Breast epithelium (tissue), 3 donors: ENCODE measurements around the gene DPYD.

Experiments used
- CTCF ChIP-seq, 3 donors: fragments of 450-650 bp; IDR thresholded peaks; one replicate each; pipeline ENCODE4 v1.5.1; 2016 to 2017; ENCODE audit warnings: antibody characterized with exemption in 3 of 3, mild to moderate bottlenecking in 3 of 3, moderate library complexity in 3 of 3
- POLR2A ChIP-seq: fragments of 450-650 bp; IDR thresholded peaks from one replicate; pipeline ENCODE4 v1.6.1; 2016; ENCODE audit warnings: antibody characterized with exemption, mild to moderate bottlenecking, moderate library complexity
- POLR2AphosphoS5 ChIP-seq, 3 donors: sonication (generic); formaldehyde crosslinking; IDR thresholded peaks; one replicate each; pipeline ENCODE4 v1.6.1; 2017; ENCODE audit warnings: antibody characterized with exemption in 3 of 3

- TF ChIP-seq CTCF (IDR thresholded peaks at IDR 0.05) = no peak
- no peak for TF ChIP-seq POLR2AphosphoS5 (IDR thresholded peaks at IDR 0.05)
- no peak for TF ChIP-seq POLR2A
Observed at GRCh38 chr1:97424209-97424608, 496.6 kb downstream of the DPYD start.
